Transverse colon (tissue), 4 donors: Measurements from ENCODE around the gene CRELD2.

ENCODE experiments used
- CTCF ChIP-seq, 5 experiments: fragments of 200-600 bp in 3 of 5; fragments of 450-650 bp in 2 of 5; sonication (generic) in 3 of 5; IDR thresholded peaks; 1 replicate in 2 of 5; 2 replicates in 3 of 5; pipeline ENCODE4 v1.5.1; 2016 to 2017; ENCODE audit warnings: antibody characterized with exemption in 5 of 5, inconsistent platforms in 3 of 5, mild to moderate bottlenecking in 2 of 5, moderate library complexity in 1 of 5
- EP300 ChIP-seq: sonication (generic); formaldehyde crosslinking; IDR thresholded peaks from one replicate; pipeline ENCODE4 v1.6.1; 2017; ENCODE audit warnings: antibody characterized with exemption, low read depth
- POLR2A ChIP-seq: fragments of 450-650 bp; IDR thresholded peaks from one replicate; pipeline ENCODE4 v1.6.1; 2016; ENCODE audit warnings: antibody characterized with exemption, mild to moderate bottlenecking, moderate library complexity
- POLR2AphosphoS5 ChIP-seq, 3 donors: sonication (generic); formaldehyde crosslinking; IDR thresholded peaks; one replicate each; pipeline ENCODE4 v1.6.1; 2016; ENCODE audit warnings: antibody characterized with exemption in 3 of 3

- no peak for TF ChIP-seq POLR2AphosphoS5 (IDR thresholded peaks at IDR 0.05)
- no peak for TF ChIP-seq CTCF (IDR thresholded peaks at IDR 0.05)
- no peak for TF ChIP-seq EP300
- TF ChIP-seq POLR2A, result no peak
Measured at GRCh38 chr22:49954354-49954753, 35.9 kb downstream of the CRELD2 start.
